Activated T-cell treated with anti-CD3 and anti-CD28 coated beads for 1 hour (primary cell): Measurements from ENCODE around the gene BLTP2.
"Not testable (repeated sequence)": the region's sequence is repeated elsewhere in the genome, so short reads cannot be mapped to it uniquely, and the experiment has no call there.

Experiments
- DNase-seq: peaks from one replicate; pipeline ENCODE4 v3.0.0-alpha.2; 2020; ENCODE audit warnings: low read depth

BLTP2 gene

GRCh38 chr17:28646039-28646754 lies 1.2 kb upstream of the BLTP2 start:
- peak; percentile 2 for DNase-seq

GRCh38 chr17:28645576-28645939 lies 600 bp upstream of the BLTP2 start:
- DNase-seq = no peak

GRCh38 chr17:28643983-28644786 lies 773 bp downstream of the BLTP2 start:
- peak; percentile 10 for DNase-seq

- DNase-seq = no peak
Observed at GRCh38 chr17:28641579-28641978, 3.4 kb downstream of the BLTP2 start.

GRCh38 chr17:28635506-28635905 lies 9.5 kb downstream of the BLTP2 start:
- no peak for DNase-seq

GRCh38 chr17:28634206-28634865 lies 10.6 kb downstream of the BLTP2 start:
- no peak for DNase-seq

- no peak for DNase-seq
Observed at GRCh38 chr17:28626818-28627217, 18.1 kb downstream of the BLTP2 start.

GRCh38 chr17:28624148-28624547 lies 20.8 kb downstream of the BLTP2 start:
- no peak for DNase-seq

GRCh38 chr17:28623696-28624095 lies 21.3 kb downstream of the BLTP2 start:
- DNase-seq = no peak

GRCh38 chr17:28622186-28622585 lies 22.8 kb downstream of the BLTP2 start:
- DNase-seq = no peak

- no peak for DNase-seq
Observed at GRCh38 chr17:28620010-28620409, 24.9 kb downstream of the BLTP2 start.

GRCh38 chr17:28618464-28618863 lies 26.5 kb downstream of the BLTP2 start:
- DNase-seq = no peak

- DNase-seq = no peak
Observed at GRCh38 chr17:28616281-28616680, 28.7 kb downstream of the BLTP2 start.

GRCh38 chr17:28615260-28615940 lies 29.6 kb downstream of the BLTP2 start:
- DNase-seq = no peak

- no peak for DNase-seq
Observed at GRCh38 chr17:28613931-28614381, 31.0 kb downstream of the BLTP2 start, which contains the start of gene RSKR. TSS of gene RSKR (minus strand) at chr17:28614185. CDS start at chr17:28614161, 24 bp downstream.

- peak; percentile 30 for DNase-seq
Observed at GRCh38 chr17:28612936-28613872, 31.8 kb downstream of the BLTP2 start.

- DNase-seq = no peak
Observed at GRCh38 chr17:28612531-28612930, 32.4 kb downstream of the BLTP2 start.

- no peak for DNase-seq
Observed at GRCh38 chr17:28610376-28610775, 34.6 kb downstream of the BLTP2 start.

GRCh38 chr17:28604031-28604430 lies 40.9 kb downstream of the BLTP2 start:
- not testable (repeated sequence) for DNase-seq

- peak; percentile 49 for DNase-seq
Observed at GRCh38 chr17:28599311-28600184, 45.4 kb downstream of the BLTP2 start.
